DOHH2 (cell line): ENCODE data around the gene ABCD4.
A peak's percentile ranks its signal among the peaks of the same experiment; 100 is the strongest.

Experiments used
- H3F3A ChIP-seq: fragments of 200-600 bp; sonication (generic), shearing (Covaris generic); 2 replicates; pipeline ENCODE4 v1.6.0; 2016; ENCODE audit warnings: antibody characterized with exemption, mild to moderate bottlenecking; ENCODE audit not compliant: control insufficient read depth, insufficient read depth
- H3K27ac ChIP-seq: fragments of 200-600 bp; sonication (generic); 2 replicates; pipeline ENCODE4 v1.5.1; 2014; ENCODE audit warnings: low read depth, mild to moderate bottlenecking, low read length, moderate library complexity
- H3K27me3 ChIP-seq: fragments of 200-600 bp; sonication (generic); 2 replicates; pipeline ENCODE4 v1.6.1; 2014; ENCODE audit warnings: mild to moderate bottlenecking, low read length, mixed read lengths; ENCODE audit not compliant: control insufficient read depth
- H3K36me3 ChIP-seq: fragments of 200-600 bp; sonication (generic); 2 replicates; pipeline ENCODE4 v1.6.1; 2014; ENCODE audit warnings: mild to moderate bottlenecking, low read length, moderate library complexity, mixed read lengths; ENCODE audit not compliant: control insufficient read depth
- H3K4me1 ChIP-seq: fragments of 200-600 bp; sonication (generic); 2 replicates; pipeline ENCODE4 v1.6.1; 2014; ENCODE audit warnings: mild to moderate bottlenecking, low read length, mixed read lengths; ENCODE audit not compliant: control insufficient read depth
- H3K4me2 ChIP-seq: fragments of 200-600 bp; sonication (generic); 2 replicates; pipeline ENCODE4 v1.6.0; 2014; ENCODE audit warnings: mild to moderate bottlenecking, low read length, moderate library complexity
- H3K4me3 ChIP-seq: fragments of 200-600 bp; sonication (generic); 2 replicates; pipeline ENCODE4 v1.5.1; 2014; ENCODE audit warnings: mild to moderate bottlenecking, low read length, mixed read lengths
- H3K79me2 ChIP-seq: fragments of 200-600 bp; sonication (generic); 2 replicates; pipeline ENCODE4 v1.6.1; 2014; ENCODE audit warnings: mild to moderate bottlenecking, low read length, mixed read lengths; ENCODE audit not compliant: control insufficient read depth
- H3K9me2 ChIP-seq: fragments of 200-600 bp; sonication (generic); replicated peaks from 2 replicates; pipeline ENCODE4 v1.6.1; 2014; ENCODE audit warnings: mild to moderate bottlenecking, low read length, mixed read lengths; ENCODE audit not compliant: control insufficient read depth
- H3K9me3 ChIP-seq: fragments of 200-600 bp; sonication (generic); 2 replicates; pipeline ENCODE4 v1.6.1; 2014; ENCODE audit warnings: antibody characterized with exemption, low read length, mixed read lengths; ENCODE audit not compliant: control insufficient read depth, insufficient read depth
- H4K20me1 ChIP-seq: fragments of 200-600 bp; sonication (generic); 2 replicates; pipeline ENCODE4 v1.6.0; 2014; ENCODE audit warnings: low read depth, mild to moderate bottlenecking, antibody characterized with exemption, low read length, moderate library complexity; ENCODE audit not compliant: control insufficient read depth, insufficient read depth
- CTCF ChIP-seq: fragments of 200-600 bp; sonication (generic); IDR thresholded peaks from one replicate; pipeline ENCODE4 v1.5.1; 2014; ENCODE audit warnings: antibody characterized with exemption, mild to moderate bottlenecking, low read depth, low read length; ENCODE audit not compliant: poor library complexity, severe bottlenecking
- EZH2phosphoT487 ChIP-seq: fragments of 200-600 bp; sonication (generic); IDR thresholded peaks from 2 replicates; pipeline ENCODE4 v1.6.1; 2017; ENCODE audit warnings: borderline replicate concordance, mild to moderate bottlenecking, antibody characterized with exemption, low read length, moderate library complexity, mixed read lengths

ABCD4 gene

GRCh38 chr14:74302634-74303569 lies at the start of gene ABCD4:
Gene ABCD4 (minus strand): TSS chr14:74302934. CDS start chr14:74302912, 22 bp downstream.
- Histone ChIP-seq H4K20me1 (no peaks in the 10 kb centered on the region), H3K9me3 (no peaks in the 10 kb centered on the region), H3K4me3 (peak within 1 kb of the TSS; percentile 87), H3K27me3 (no peaks in the 10 kb centered on the region), H3K9me2 (no peaks in the 10 kb centered on the region), H3K4me1 (peaks cover 20% of the 10 kb centered on the region), H3F3A (peaks cover 3% of the 10 kb centered on the region), H3K4me2 (peak within 1 kb of the TSS; percentile 65), H3K27ac (peak within 1 kb of the TSS; percentile 62), H3K36me3 (peaks cover 21% of the 10 kb centered on the region), H3K79me2 (peaks cover 39% of the 10 kb centered on the region)
- no peak for TF ChIP-seq EZH2phosphoT487
- TF ChIP-seq CTCF, result peak; percentile 76

- H3K9me3 ChIP-seq, result no peaks in the 10 kb centered on the region
- H3K4me2 ChIP-seq, result no peak overlapping the region
- no peak overlapping the region for H3K4me3 ChIP-seq
- no peaks in the 10 kb centered on the region for H3K4me1 ChIP-seq
- H4K20me1 ChIP-seq, result no peaks in the 10 kb centered on the region
- no peaks in the 10 kb centered on the region for H3F3A ChIP-seq
- no peaks in the 10 kb centered on the region for H3K79me2 ChIP-seq
- H3K9me2 ChIP-seq, result no peaks in the 10 kb centered on the region
- no peaks in the 10 kb centered on the region for H3K36me3 ChIP-seq
- no peak overlapping the region for H3K27ac ChIP-seq
- peaks cover 7% of the 10 kb centered on the region for H3K27me3 ChIP-seq
- TF ChIP-seq CTCF, result no peak
Observed at GRCh38 chr14:74350928-74351323, 48.2 kb upstream of the ABCD4 start.

- Histone ChIP-seq H4K20me1 (no peaks in the 10 kb centered on the region), H3K27me3 (peaks cover 7% of the 10 kb centered on the region), H3K4me1 (no peaks in the 10 kb centered on the region), H3F3A (no peaks in the 10 kb centered on the region), H3K4me3 (no peak overlapping the region), H3K36me3 (no peaks in the 10 kb centered on the region), H3K79me2 (no peaks in the 10 kb centered on the region), H3K9me2 (no peaks in the 10 kb centered on the region), H3K27ac (no peak overlapping the region), H3K4me2 (no peak overlapping the region), H3K9me3 (no peaks in the 10 kb centered on the region)
- TF ChIP-seq EZH2phosphoT487 (no peak), CTCF (no peak)
Observed at GRCh38 chr14:74350211-74350927, 47.6 kb upstream of the ABCD4 start.
